Fibroblast of skin of left quadriceps (primary cell): ENCODE results near the gene CDK19.
"Not testable (repeated sequence)": the region's sequence is repeated elsewhere in the genome, so short reads cannot be mapped to it uniquely, and the experiment has no call there.

Source experiments
- DNase-seq, 2 experiments: peaks; one replicate each; pipeline ENCODE4 v3.0.0-alpha.2; 2013; ENCODE audit warnings: low read depth in 2 of 2

The CDK19 gene

DNA sequence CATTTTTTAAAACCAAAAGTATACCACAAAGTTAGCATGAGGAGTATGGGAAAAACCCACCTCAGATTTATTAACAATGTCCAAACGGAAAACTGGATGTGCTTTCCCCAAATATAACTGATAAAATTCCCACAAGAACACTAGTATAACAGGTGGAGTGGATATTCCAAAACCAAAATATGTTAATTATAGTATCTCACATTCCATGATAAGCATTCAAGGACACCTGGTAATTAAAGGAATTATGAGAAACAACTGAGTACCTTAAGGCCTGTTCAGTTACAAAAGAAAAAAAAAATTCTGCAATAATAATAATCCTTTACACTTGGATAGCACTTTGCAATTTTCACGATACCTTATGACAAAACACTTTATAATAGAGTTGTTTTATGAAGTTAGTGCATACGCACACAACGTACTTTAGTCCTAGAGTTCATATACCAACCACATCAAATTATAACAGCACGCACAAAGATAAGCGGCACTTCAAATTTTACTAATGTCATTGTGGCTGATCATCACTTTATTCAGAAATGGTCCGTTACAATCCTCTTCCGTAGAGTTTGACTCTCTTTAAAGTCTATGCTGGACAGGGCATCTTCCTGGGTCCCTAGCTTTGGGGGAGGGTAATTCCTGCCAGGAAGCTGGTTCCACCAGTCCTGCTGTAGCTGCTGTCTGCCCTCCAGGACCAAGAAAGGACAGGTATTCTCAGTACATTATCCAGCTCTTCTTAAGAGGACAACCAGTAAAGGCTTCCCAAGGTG is 1.7 kb downstream of the CDK19 start:
- DNase-seq: no peak

DNA sequence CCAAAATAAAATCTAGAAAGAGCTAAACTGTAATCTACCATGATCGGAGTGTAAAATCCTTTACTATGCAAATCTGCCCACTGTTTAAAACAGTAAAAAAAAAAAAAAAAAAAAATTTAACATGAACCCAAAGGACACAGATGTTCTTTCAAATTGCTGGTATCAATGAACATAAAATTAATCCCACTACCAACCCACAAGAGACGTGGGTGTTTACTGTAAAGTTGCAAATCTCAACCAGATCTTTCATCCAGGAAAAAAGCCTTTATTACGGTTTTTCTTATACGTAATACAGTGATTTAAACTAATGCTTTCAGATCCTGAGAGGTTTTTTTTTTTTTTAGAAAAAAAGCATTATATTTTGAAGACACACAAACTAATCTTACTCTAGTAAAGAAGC is 2.5 kb downstream of the CDK19 start:
- DNase-seq: no peak

DNA sequence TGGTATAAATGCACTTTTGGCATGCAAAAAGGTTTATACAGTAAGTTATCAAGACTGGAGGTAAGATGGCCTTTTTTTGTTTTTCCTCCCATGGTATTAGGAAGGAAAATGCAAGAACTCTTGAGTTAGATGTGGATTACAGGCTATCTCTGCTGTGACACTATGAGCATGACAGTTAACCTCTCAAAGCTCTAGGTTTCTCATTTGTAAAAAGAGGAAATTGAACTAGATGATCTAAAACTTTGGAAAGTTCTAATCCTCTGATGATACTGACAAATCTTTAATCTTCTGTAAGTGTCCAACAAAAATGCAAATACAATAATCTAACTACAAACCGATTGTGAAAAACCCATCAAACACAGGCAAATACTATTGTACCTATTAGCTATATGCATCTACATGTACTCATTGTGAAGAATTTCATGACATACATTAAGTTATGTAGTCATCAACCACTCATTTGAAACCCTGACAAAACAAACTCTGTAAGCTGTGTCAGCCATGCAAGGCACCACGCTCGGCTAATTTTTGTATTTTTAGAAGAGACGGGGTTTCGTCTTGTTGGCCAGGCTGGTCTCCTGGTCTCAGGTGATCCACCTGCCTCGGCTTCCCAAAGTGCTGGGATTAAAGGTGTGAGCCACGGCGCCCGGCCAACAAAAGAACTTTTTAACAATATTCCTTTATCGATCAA is 4.2 kb downstream of the CDK19 start:
- no peak for DNase-seq

DNA sequence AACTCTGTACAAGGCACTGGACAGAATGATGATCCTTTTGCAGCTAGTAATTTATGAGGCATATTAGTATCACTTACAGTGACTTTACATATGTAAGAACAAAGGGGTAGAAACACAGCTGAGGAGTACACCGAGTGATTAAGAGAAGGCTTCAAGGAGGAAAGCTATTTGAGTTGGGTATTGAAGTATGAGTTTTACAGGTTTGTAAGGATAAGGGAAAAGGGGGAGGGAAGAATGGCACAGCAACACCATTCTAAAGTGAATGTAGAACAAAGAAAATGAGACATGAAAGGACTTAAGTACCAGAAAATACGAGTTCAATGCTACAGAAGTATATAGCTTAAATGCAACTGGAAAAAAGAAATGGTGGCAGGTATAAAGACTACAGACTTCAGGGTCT is 5.5 kb downstream of the CDK19 start:
- DNase-seq: no peak

DNA sequence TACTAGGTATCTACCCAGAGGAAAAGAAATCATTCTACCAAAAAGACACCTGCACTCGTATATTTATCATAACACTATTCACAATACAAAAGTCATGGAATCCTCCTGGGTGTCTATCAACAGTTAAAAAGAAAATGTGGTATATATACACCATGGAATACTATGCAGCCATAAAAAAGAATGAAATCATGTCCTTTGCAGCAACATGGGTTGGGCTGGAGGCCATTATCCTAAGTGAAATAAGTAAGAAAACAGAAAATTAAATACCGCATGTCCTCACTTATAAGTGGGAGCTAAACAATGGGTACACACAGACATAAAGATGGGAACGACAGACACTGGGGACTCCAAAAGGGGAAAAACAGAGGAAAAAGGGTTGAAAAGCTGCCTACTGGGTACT is 13.1 kb downstream of the CDK19 start:
- DNase-seq: not testable (repeated sequence)

DNA sequence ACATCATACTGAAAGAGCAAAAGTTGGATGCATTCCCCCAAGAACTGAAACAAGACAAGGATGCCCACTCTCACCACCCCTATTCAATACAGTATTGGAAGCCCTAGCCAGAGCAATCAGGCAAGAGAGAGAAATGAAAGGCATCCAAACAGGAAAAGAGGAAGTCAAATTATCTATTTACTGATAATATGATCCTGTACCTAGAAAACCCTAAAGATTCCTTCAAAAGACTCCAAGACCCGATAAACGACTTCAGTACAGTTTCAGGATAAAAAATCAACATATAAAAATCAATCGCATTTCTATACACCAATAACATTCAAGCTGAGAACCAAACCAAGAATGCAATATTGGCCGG is 14.5 kb downstream of the CDK19 start:
- DNase-seq: no peak

DNA sequence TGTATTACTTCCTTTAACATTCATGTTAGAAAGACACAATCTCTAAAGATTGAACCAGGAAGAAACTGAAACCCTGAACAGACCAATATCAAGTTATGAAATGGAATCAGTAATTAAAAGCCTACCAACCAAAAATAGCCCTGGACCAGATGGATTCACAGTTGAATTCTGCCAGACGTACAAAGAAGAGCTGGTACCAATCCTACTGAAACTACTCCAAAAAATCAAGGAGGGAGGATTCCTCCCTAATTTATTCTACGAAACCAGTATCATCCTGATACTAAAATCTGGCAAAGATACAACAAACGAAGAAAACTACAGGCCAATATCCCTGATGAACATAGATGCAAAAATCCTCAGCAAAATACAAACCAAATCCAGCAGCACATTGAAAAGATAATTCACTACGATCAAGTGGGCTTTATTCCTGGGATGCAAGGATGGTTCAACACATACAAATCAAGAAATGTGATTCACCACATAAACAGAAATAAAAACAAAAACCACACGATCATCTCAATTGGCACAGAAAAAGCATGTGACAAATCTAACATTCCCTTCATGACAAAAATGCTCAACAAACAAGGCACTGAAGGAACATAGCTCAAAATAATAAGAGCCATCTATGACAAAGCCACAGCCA is 15.0 kb downstream of the CDK19 start:
- DNase-seq: no peak

DNA sequence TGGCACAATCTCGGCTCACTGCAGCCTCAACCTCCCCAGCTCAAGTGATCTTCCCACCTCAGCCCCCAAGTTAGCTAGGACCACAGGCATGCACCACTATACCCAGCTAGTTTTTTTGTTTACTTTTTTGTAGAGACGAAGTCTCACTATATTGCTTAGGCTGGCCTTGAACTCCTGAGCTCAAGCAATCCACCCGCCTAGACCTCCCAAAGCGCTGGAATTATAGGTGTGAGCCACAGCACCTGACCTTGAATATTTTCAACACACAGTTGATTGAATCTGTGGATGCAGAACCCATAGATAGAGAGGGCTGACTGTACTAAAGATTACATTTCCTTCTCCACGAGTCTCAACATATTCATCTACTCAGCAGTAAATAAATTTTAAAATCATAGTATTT is 15.6 kb downstream of the CDK19 start:
- no peak for DNase-seq

DNA sequence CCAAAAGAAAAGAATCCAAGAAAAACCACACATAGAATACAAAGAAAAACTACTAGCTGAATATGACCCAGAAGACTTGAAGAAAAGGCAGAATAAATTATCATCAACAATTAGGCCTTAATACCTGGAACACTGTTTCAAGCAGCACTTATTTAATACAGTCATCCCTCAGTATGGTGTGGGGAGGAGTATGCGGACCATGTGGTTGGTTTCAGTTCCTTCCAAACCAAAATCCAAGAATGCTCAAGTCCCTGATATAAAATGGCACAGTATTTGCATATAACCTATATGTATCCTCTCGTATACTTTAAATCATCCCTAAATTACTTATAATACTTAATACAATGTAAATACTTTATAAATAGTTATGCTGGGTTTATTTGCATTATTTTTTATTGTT is 16.1 kb downstream of the CDK19 start:
- no peak for DNase-seq

DNA sequence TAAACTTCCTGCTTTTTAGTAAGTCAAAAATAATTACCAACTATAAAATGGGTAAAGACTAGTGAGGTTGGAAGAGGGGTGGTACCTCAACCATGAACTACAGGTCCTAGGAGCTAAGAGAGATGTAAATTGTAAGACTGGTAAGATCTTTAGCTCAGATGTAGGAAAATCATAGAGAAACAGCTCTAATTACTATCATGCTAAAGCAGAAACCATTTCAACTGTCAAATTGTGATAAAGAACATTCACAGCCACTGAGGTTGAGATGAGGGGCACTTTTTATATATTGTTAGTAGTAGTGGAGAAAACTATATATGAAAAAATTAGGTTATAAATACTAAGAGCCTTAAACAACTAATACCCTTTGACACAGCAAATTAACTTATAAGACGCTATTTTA is 20.0 kb downstream of the CDK19 start:
- DNase-seq: no peak

DNA sequence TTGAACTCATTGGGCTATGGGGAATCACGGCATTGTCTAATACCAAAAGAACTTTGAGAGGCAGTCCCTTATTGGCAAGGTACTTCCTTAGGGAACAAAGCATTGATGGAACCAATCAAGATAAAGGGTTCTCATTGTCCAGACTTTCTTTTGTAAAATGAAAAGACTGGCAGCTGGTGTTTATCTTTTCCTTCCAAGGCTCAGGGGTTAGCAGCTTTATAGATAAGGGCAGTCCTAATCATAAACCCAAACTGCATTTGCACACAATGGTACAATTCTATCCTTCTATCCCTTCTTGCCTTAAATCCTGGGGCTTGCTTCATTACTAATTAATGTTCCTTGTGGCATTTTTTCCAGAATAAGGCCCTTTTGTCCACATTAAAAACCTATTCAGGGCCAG is 28.6 kb downstream of the CDK19 start:
- DNase-seq: no peak

DNA sequence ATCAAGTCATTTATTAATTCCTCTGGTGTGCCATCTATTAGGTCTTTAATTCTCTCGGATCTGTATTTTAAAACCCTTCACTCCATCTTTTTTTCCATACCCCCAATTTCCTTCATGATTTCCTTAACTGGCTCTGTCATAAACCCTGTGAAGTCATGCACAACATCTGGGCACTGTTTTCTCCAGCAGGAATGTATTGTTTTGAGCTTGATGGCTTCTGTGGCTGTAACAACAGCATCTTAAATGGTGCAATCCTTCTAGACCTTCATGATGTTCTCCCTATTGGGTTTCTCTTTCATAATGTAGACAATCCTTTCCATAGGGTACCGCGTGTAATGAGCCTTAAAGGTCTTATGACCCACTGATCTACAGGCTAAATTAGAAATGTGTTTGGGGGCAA is 29.0 kb downstream of the CDK19 start:
- DNase-seq: no peak

DNA sequence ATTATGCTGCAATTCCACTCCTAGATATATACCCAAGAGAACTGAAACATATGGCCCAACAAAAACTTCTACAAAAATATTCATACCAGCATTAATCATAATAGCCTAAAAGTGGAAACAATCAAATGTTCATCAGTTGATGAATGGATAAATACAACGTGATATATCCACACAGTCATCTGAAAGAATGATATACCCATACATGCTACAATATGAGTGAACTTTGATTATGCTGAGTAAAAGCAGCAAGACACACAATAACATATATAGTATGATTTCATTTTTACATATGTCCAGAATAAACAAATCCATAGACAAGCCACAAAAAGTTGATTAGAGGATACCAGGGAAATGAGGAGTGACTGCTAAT is 30.7 kb downstream of the CDK19 start:
- DNase-seq: no peak

DNA sequence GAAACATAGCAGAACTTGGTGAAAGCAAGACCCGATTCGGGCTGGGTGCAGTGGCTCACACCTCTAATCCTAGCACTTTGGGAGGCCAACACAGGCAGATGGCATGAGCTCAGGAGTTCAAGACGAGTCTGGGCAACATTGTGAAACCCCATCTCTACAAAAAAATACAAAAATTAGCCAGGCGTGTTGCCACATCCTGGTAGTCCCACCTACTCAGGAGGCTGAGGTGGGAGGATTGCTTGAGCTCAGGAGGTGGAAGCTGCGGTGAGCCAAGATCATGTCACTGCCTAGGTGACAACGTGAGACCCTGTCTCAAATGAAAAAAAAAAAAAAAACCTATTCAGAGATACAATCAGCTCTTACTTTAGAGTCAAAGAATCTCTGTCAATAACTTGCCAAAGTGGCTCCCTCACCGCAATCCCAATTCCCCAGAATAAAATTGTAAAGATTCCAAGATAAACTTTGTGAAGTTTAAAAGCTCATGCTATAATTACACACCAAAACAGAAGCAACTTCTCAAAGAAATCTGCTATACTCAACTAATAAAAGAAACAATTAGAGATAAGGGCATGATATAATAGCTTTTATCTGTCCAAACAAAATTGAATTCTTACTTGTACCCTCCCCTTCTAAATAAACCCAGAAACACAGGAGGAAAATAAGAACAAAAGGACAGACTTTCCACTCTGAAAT is 33.6 kb downstream of the CDK19 start:
- DNase-seq: no peak

DNA sequence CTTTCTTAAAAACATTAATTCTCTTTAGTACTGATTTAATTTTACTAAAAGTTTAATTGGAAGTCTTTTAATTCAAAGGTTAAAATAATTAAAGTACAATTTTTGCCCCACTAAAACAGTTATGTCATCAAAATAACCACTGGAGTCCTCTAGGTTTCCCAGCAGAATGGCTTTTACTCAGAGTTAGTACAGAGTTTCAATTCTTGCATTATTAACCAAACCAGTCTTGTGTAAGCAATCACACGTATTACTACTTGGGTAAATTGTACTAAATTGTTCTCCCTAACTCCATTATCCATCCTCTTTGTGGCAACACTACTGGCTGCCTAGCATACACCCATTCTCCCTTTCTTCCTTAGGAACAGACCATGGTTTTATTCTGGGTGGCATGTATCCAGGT is 36.9 kb downstream of the CDK19 start:
- DNase-seq: no peak

DNA sequence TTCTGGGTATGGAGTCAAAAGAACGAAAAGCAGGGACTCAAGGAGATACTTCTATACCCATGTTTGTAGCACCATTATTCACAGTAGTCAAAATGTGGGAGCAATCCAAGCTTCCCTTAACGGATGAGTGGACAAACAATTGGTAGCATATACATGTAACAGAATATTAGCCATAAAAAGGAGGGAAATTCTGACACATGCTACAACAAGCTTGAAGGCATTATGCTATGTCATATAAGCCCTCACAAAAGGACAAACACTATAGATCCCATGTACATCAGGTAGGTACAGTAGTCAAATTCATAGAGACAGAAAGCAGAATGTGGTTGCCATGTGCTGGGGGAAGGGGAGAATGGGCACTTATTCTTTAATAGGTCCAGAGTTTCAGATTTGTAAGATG is 37.6 kb downstream of the CDK19 start:
- DNase-seq: no peak

DNA sequence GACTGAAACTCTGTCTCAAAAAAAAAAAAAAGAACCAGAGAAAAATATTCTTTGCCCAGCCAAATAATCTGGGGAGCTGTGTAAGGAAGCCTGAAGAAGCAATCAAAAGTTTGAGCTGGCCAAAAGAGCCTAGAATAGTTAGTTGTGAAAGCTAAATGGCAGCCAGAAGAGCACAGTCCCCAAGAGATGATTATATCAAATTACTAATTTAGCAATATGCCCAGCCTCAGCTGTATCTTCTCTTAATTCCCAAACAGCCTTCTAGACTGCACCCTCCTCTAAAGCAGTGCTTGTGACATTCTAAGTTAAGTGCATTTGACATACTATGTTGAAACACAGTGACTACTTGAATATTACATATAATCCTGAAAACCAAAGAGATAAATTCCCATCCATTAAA is 38.9 kb downstream of the CDK19 start:
- DNase-seq: no peak

DNA sequence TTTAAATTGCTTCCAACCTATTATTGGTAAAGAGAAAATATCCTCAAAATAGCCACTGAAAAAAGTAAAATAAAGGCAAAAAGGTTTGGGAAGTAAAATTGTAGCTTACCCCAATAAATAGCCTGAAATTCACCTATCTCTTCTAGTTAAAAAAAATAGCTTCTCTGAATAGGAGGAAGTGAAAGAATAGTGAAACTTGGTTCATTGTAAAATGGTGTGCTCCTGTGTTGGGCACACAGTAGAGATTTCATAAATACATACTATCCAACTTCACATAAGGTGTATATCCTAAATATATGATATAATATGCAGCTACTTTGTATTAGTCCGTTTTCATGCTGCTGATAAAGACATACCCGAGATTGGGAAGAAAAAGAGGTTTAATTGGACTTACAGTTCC is 45.3 kb downstream of the CDK19 start:
- DNase-seq: no peak

DNA sequence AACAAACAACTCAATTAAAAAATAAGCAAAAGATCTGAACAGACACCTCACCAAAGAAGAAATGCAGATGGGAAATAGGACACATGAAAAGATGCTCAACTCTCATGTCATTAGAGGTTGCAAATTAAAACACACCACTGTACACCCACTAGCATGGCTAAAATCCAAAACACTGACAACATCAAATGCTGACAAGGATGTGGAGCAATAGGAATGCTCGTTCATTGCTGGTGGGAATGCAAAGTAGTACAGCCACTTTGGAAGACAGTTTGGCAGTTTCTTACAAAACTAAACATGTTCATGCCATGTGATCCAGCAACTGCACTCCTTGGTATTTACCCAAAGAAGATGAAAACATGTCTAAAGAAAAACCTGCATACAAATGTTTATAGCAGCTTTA is 47.2 kb downstream of the CDK19 start:
- no peak for DNase-seq

DNA sequence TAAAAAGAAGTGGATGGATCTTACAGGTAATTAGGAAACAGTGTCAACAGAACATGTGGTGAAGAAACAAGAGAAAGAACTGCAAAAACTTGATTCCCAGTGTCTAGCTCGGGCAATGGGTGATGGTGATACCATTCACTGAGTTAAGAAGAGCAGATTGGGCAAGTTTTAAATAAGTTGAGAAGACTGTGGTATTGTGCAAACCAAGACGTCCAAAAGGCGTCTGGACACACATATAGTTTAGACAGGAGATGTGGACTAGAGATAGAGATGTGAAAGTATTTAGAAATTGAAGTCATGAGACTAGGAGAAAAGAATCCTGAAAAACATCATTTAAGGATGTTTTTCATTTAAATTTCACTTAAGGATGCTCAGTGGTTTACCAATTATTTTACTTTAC is 53.9 kb downstream of the CDK19 start:
- DNase-seq: no peak

DNA sequence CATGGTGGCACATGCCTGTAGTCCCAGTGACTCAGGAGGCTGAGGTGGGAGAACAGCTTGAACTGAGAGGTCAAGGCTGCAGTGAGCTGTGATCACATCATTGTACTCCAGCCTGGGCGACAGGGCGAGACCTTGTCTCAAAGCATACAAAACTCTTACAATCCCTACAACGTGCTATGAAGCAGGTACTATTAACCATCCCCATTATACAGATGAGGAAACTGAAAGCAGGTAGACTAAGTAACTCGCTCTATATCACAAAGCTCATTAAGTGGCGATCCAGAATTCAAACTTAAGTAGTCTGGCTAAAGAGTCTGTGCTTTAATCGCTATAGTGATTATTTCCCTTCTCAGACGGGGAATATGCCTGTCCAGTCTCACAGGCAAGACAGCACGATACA is 54.7 kb downstream of the CDK19 start:
- DNase-seq: no peak

DNA sequence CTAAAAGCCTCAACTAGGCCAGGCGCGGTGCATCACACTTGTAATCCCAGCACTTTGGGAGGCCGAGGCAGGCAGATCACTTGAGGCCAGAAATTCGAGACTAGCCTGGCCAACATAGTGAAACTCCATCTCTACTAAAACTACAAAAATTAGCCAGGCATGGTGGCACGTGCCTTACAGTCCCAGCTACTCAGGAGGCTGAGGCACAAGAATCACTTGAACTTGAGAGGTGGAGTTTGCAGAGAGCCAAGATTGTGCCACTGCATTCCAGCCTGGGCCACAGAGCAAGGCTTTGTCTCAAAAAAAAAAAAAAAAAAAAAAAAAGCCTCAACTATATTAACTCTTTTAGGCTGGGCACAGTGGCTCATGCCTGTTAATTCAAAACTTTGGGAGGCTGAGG is 55.2 kb downstream of the CDK19 start:
- not testable (repeated sequence) for DNase-seq

DNA sequence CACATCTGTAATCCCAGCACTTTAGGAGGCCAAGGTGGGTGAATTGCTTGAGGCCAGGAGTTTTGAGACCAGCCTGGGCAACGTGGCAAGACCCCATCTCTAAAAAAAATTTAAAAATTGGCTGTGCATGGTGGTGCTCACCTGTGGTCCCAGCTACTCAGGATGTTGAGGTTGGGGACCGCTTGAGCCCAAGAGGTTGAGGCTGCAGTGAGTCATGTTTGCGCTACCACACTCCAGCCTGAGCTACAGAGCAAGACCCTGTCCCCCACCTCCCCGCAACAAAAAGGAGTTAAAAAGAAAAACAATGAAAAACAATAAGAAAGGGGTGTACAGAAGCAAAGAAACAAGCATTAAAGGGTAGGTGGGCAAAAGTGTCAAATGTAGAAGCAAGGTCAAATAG is 57.3 kb downstream of the CDK19 start:
- DNase-seq: no peak
